ENCODE data around the gene TMEM179. TPM values are rescaled to one million over a fixed set of nuclear protein-coding genes. Genes with fewer than 3 reads are reported as not detected.

Gene TMEM179
- total RNA-seq, 2 donors from 2014 or later, result 8.2 to 15.7 TPM

DNA sequence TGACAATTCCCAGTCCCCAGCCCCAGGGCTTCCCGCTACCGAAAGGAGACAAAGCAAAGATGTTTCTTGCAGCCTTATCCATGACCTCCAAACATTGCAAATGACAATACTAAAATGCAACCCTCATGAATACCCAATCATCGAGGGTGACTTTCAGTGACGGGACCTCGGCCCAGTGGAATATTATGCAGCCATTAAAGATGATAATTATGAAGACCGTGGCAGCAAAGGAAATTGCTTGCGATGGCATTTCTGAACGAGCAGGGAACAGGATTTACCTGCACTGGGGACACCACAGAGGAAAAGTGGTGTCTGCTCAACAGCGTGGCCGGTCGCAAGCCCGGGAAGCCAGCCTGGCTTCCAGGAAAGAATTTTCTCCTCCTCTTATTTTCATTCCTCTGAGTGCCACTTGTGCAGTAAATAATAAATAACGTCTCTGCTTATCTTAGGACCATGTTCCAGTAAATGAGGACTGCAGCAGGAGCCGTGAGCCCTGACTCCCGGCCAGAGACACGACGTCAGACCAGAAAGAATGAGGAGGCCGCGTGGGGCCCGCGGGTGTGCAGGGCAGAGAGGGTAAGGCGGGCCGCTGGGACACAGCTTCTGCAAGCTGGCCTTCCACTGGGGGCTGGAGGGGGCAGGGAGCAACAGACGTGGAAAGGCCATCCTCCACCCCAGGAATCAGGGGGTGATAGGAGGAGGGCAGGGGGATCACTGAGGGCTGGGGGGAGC, 18.4 kb downstream of the TMEM179 start:
- H3K9ac ChIP-seq (ENCODE audit: extremely low read depth, low read length, poor library complexity, severe bottlenecking), result no peak overlapping the region
- H3K36me3 Mint-ChIP-seq (ENCODE audit: low read depth), result no peaks in the 10 kb centered on the region
- no peaks in the 10 kb centered on the region for H3K9me3 Mint-ChIP-seq

DNA sequence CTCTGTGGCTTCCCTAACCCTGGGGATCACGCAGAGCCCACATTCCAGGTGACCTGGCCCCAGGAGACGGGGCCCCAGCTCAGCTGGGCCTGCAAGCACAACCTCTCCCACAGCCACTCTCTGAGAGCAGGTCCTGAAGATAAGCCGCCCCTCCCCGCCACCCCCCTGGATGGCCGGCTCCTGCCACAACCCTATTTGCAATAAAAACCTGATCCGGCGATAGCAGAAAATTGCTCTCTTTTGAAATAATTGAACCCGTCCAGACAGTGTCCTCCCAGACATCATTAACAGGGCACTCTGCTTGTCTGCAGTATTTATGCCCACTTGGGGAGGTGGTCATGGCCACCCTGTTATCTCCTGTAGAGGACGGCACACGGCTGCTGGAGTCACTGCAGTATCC, 20.0 kb downstream of the TMEM179 start:
- DNase-seq, result no peak
- Histone ChIP-seq H3K27ac (ENCODE audit: low read depth, low read length) (no peak overlapping the region), H3K4me1 (ENCODE audit: control insufficient read depth, insufficient read depth, low read length) (no peaks in the 10 kb centered on the region), H3K36me3 (ENCODE audit: control insufficient read depth, insufficient read depth, low read length) (no peaks in the 10 kb centered on the region), H3K9me3 (ENCODE audit: control insufficient read depth, low read length) (no peaks in the 10 kb centered on the region), H3K27me3 (ENCODE audit: control insufficient read depth, insufficient read depth, low read length, poor library complexity, severe bottlenecking) (no peaks in the 10 kb centered on the region), H3K9ac (ENCODE audit: extremely low read depth, low read length, poor library complexity, severe bottlenecking) (no peak overlapping the region), H3K4me3 (ENCODE audit: low read length) (no peak overlapping the region)
- H3K36me3 Mint-ChIP-seq (ENCODE audit: low read depth), result no peaks in the 10 kb centered on the region
- no peak overlapping the region for H3K4me3 Mint-ChIP-seq
- WGBS, 2 experiments (ENCODE audit: insufficient coverage in 1 of 2, insufficient read length in 1 of 2), result 89 to 94% methylated on average over 6 to 10 of the region's 10 CpGs
- TF ChIP-seq, protein P1, sequence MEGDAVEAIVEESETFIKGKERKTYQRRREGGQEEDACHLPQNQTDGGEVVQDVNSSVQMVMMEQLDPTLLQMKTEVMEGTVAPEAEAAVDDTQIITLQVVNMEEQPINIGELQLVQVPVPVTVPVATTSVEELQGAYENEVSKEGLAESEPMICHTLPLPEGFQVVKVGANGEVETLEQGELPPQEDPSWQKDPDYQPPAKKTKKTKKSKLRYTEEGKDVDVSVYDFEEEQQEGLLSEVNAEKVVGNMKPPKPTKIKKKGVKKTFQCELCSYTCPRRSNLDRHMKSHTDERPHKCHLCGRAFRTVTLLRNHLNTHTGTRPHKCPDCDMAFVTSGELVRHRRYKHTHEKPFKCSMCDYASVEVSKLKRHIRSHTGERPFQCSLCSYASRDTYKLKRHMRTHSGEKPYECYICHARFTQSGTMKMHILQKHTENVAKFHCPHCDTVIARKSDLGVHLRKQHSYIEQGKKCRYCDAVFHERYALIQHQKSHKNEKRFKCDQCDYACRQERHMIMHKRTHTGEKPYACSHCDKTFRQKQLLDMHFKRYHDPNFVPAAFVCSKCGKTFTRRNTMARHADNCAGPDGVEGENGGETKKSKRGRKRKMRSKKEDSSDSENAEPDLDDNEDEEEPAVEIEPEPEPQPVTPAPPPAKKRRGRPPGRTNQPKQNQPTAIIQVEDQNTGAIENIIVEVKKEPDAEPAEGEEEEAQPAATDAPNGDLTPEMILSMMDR (conservative IDR thresholded peaks at IDR 0.05), result no peak
- no peaks in the 10 kb centered on the region for H3K27me3 Mint-ChIP-seq (ENCODE audit: insufficient read depth)
- H3K27ac Mint-ChIP-seq, result no peak overlapping the region
- no peaks in the 10 kb centered on the region for H3K9me3 Mint-ChIP-seq
- H3K4me1 Mint-ChIP-seq, result no peaks in the 10 kb centered on the region

More for the DNA sequence above, 18.4 kb downstream of the TMEM179 start:
- no peak overlapping the region for H3K27ac ChIP-seq (ENCODE audit: low read depth, low read length)
- H3K27me3 Mint-ChIP-seq (ENCODE audit: insufficient read depth), result no peaks in the 10 kb centered on the region
- WGBS, 2 experiments (ENCODE audit: insufficient coverage in 1 of 2, insufficient read length in 1 of 2), result 93 to 94% methylated on average over 13 to 24 of the region's 24 CpGs
- no peaks in the 10 kb centered on the region for H3K9me3 ChIP-seq (ENCODE audit: control insufficient read depth, low read length)
- H3K27ac Mint-ChIP-seq, result no peak overlapping the region
- H3K4me3 Mint-ChIP-seq, result no peak overlapping the region
- DNase-seq, result no peak
- no peaks in the 10 kb centered on the region for H3K27me3 ChIP-seq (ENCODE audit: control insufficient read depth, insufficient read depth, low read length, poor library complexity, severe bottlenecking)
- H3K4me3 ChIP-seq (ENCODE audit: low read length), result no peak overlapping the region
- no peaks in the 10 kb centered on the region for H3K4me1 Mint-ChIP-seq
- no peaks in the 10 kb centered on the region for H3K36me3 ChIP-seq (ENCODE audit: control insufficient read depth, insufficient read depth, low read length)
- TF ChIP-seq, protein P1 (conservative IDR thresholded peaks at IDR 0.05), result no peak
- no peaks in the 10 kb centered on the region for H3K4me1 ChIP-seq (ENCODE audit: control insufficient read depth, insufficient read depth, low read length)

- Histone ChIP-seq H3K9me3 (ENCODE audit: control insufficient read depth, low read length) (no peaks in the 10 kb centered on the region), H3K36me3 (ENCODE audit: control insufficient read depth, insufficient read depth, low read length) (no peaks in the 10 kb centered on the region), H3K4me1 (ENCODE audit: control insufficient read depth, insufficient read depth, low read length) (no peaks in the 10 kb centered on the region), H3K27ac (ENCODE audit: low read depth, low read length) (no peak overlapping the region), H3K4me3 (ENCODE audit: low read length) (no peak overlapping the region), H3K9ac (ENCODE audit: extremely low read depth, low read length, poor library complexity, severe bottlenecking) (no peak overlapping the region), H3K27me3 (ENCODE audit: control insufficient read depth, insufficient read depth, low read length, poor library complexity, severe bottlenecking) (no peaks in the 10 kb centered on the region)
- H3K27me3 Mint-ChIP-seq (ENCODE audit: insufficient read depth), result no peaks in the 10 kb centered on the region
- no peak overlapping the region for H3K4me3 Mint-ChIP-seq
- TF ChIP-seq, protein P1 (conservative IDR thresholded peaks at IDR 0.05), result no peak
- no peaks in the 10 kb centered on the region for H3K9me3 Mint-ChIP-seq
- H3K4me1 Mint-ChIP-seq, result no peaks in the 10 kb centered on the region
- no peak for DNase-seq
- 84 to 87% methylated on average over 16 to 27 of the region's 27 CpGs for WGBS, 2 experiments (ENCODE audit: insufficient coverage in 1 of 2, insufficient read length in 1 of 2)
- H3K36me3 Mint-ChIP-seq (ENCODE audit: low read depth), result no peaks in the 10 kb centered on the region
- H3K27ac Mint-ChIP-seq, result no peak overlapping the region
Measured at GRCh38 chr14:104583424-104584306, 20.9 kb downstream of the TMEM179 start.
